Activated naive CD4-positive, alpha-beta T cell (primary cell): ENCODE results near the gene SMARCB1.

Source experiments
- DNase-seq, 4 experiments: peaks; one replicate each; lab custom pipeline; 2025; lab: John Stamatoyannopoulos, UW

SMARCB1 gene

GRCh38 chr22:23803001-23803819, 16.4 kb downstream of the SMARCB1 start:
- no peak for DNase-seq

- DNase-seq = no peak
Observed at GRCh38 chr22:23804781-23805291, 18.1 kb downstream of the SMARCB1 start.

- no peak for DNase-seq
Observed at GRCh38 chr22:23806837-23807236, 20.1 kb downstream of the SMARCB1 start.

- DNase-seq = no peak
Observed at GRCh38 chr22:23812378-23812777, 25.6 kb downstream of the SMARCB1 start.

- no peak for DNase-seq
Observed at GRCh38 chr22:23815541-23816155, 28.9 kb downstream of the SMARCB1 start.

- DNase-seq = no peak
Observed at GRCh38 chr22:23816156-23816976, 29.6 kb downstream of the SMARCB1 start.

GRCh38 chr22:23817146-23817545, 30.4 kb downstream of the SMARCB1 start:
- no peak for DNase-seq

GRCh38 chr22:23818541-23818940, 31.8 kb downstream of the SMARCB1 start:
- DNase-seq = no peak

- no peak for DNase-seq
Observed at GRCh38 chr22:23820748-23821211, 34.0 kb downstream of the SMARCB1 start.

- DNase-seq = no peak
Observed at GRCh38 chr22:23822101-23822671, 35.4 kb downstream of the SMARCB1 start.

GRCh38 chr22:23823331-23823791, 36.6 kb downstream of the SMARCB1 start:
- no peak for DNase-seq

GRCh38 chr22:23824476-23825245, 37.9 kb downstream of the SMARCB1 start:
- no peak for DNase-seq

- DNase-seq = no peak
Observed at GRCh38 chr22:23825246-23825905, 38.6 kb downstream of the SMARCB1 start.

- no peak for DNase-seq
Observed at GRCh38 chr22:23826510-23827350, 40.0 kb downstream of the SMARCB1 start.

- DNase-seq = no peak
Observed at GRCh38 chr22:23827351-23827995, 40.7 kb downstream of the SMARCB1 start.

- DNase-seq = no peak
Observed at GRCh38 chr22:23828800-23829680, 42.3 kb downstream of the SMARCB1 start.

GRCh38 chr22:23829845-23830372, 43.1 kb downstream of the SMARCB1 start:
- DNase-seq = no peak

GRCh38 chr22:23831261-23831660, 44.5 kb downstream of the SMARCB1 start:
- no peak for DNase-seq
